Measurements from ENCODE around the gene FRMPD4.

Gene FRMPD4

DNA sequence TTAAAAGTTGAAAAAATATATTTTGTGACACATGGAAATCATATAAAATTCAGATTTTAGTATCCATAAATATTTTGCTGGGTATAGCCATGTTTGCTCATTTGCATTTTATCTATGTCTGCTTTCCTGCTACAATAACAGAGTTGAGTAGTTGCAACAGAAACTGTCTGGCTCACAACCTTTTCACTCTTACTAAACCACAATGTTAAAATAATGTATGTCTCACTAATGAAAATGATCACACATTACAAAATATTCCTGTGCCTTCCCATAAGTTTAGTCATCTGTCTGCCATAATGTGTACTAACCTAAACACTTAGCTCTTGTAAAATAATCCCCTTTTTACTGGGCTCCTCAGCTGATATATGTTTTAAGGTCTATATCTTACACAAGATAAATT lies 479.0 kb downstream of the FRMPD4 start:
- no peak for DNase-seq

DNA sequence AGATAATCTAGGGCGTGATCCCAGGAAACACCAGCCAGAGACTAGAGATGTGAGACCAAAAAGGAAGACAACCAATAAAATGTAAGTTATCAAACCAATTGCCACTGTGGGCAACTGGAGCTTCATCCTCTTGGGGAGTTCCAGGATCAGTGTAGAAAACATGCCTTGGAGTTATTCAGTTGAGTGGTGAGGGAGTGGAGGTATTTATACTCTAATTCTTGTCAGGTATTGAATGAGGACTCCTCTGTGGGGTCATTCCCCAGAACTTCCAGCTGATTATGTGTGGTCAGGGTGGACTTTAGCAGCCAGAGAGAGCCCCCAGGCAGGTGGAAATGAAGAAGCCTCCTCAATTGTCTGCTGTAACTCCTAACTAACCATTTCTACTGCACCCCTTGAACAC lies 509.0 kb downstream of the FRMPD4 start:
- no peak for DNase-seq

DNA sequence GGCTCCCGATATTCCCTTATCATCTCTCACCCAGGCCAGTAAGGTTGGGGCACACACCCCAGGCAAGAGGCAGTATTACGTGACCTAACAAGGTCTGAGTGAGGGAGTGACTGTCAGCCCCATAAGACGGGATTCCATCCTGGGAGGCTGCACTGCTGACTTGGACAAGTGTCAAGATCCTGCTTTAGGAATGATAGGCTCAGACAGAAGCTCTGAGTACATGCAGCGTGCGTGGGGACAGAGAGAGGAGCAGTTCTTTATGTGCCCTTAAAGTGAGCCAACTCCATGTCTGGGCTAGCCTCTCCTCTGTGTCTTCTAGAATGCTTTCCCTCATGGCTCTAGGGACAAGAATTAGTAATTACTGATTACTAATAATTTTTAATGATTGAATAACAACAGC lies 510.7 kb downstream of the FRMPD4 start:
- no peak for DNase-seq

DNA sequence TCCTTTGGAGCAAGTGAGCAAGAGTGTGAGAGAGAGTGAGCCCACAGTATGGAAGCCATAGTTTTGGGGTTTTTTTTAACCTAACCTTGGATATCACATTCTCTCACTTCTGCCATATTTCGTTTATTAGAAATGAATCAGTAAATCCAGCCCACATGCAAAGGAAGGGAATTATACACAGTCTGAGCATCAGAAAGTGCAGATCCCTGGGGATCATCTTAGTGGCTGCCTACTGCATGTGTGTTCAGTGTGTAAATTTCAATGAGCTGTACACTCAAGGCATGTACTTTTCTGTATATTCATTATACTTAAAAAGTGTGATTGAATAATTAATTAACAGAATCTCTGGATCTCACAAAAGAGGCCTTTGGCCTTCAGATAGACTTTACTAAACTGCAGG lies 519.2 kb downstream of the FRMPD4 start:
- no peak for DNase-seq

DNA sequence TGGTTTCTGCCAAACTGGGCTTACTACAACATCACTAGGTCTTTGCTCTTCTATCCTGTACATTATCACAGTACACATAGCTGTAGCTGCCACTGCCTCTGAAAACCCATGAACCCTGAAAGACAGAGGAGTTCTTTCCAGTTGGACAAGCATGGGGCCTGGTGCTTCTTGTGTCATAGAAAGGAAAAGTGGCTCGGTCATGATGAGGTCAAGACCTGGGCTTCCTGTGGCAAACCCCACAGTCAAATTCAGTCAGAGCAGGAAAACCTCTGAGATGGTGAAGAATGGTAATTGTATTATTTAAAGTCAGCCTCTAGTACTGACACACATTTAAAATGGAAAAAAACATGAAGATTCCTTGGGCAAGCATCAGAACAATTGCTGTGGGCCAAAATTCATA lies 519.6 kb downstream of the FRMPD4 start:
- DNase-seq: no peak

GRCh38 chrX:12661464-12661863 lies 523.2 kb downstream of the FRMPD4 start:
- DNase-seq: no peak

GRCh38 chrX:12672367-12673106 lies 534.3 kb downstream of the FRMPD4 start:
- no peak for DNase-seq

DNA sequence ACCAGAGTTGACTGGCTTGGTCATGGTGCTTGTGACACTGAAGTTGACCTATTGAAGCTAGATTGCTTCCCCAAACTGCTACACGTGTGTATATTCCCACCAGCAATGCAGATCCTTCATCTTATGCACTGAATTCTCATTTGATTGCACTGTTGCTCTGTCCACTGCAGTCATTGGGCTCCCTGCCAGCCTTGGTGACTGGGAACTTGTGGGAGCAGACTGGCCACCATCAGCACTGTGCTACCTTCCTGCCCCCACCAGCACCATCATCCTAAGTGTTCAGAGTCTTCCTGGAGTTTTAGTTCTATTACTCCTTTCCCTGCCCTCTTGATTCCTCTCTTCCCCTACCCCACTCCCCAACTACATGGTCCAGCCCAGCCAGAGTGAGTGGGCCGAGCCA lies 535.2 kb downstream of the FRMPD4 start:
- no peak for DNase-seq

DNA sequence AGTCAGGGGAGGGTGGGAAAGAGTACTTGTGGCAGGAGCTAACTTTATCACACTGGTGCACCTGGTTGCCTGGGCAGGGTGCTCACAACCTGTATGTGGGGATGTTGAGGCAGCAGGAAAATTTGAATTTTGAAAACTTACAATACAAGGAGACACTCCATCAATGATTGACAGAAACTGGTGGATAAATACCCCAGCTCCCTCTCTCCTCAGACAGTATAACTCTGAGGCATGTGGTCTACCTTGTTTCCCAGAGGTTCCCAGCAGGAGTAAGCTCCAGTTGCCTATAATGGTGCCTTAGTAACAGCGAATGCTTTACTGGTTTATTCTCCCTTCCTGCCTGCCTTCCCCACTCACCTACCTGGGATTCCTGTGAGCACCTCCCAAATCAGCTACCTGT lies 541.2 kb downstream of the FRMPD4 start:
- no peak for DNase-seq

DNA sequence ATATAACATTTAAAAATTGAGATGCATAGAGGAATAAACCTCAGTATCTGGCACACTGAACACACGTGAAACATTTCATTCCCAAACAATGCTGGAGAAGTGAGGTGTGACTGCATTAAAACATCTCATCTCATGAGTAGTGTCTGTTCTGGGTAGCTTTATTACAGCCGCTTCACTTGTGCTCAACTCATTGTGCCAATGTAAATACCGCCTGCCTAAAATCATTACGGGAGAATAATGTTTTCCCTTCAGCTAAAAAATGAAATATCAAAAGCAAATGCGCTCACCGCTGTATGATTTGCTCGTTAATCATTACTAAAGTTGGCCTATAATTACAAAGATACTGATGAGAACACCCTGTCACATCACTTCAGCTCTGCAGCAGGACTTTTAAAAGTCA lies 542.8 kb downstream of the FRMPD4 start:
- no peak for DNase-seq

- no peak for DNase-seq
These were observed 547.3 kb downstream of the FRMPD4 start for GRCh38 chrX:12685541-12685940.

DNA sequence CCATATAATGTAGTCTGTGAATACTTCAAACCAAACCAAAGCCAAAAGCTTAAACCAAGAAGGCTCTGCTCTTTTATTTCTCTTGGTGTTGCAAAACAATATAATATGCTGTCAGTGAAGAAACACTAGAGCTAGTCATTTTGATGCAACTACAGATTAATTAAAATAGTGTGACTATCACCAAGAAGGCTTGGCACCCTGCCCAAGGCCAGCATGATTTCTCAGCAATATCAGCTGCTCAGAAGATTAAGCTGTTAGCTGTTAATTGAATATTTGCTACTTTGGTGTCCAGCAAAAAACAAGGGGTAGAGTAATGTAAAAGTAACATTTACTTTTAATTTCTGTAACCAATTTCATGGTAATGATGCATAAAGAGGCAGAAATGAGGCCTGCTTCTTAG lies 548.1 kb downstream of the FRMPD4 start:
- DNase-seq: peak in 1 of 56 donors; percentile 4

DNA sequence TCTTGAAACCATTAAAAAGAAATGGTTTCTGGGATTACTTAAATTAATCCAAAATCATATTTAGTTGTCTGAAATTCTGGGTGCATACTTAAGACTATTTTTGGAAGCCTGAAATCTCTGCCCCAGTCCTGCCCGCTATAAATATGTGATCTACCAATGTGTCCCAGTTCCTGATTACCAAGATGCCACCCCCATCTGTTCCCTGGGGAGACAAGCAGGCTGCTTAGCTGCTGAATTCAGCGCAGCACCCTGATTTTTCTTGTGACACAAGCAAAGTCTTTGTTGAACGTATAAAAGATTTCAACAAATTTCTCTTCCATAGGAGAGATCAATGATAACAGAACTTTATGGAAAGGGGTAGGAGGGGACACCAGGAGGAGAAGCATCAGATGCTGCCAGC lies 552.4 kb downstream of the FRMPD4 start:
- DNase-seq: peak in 7 of 56 donors; percentile 0 to 19 (median 3)

DNA sequence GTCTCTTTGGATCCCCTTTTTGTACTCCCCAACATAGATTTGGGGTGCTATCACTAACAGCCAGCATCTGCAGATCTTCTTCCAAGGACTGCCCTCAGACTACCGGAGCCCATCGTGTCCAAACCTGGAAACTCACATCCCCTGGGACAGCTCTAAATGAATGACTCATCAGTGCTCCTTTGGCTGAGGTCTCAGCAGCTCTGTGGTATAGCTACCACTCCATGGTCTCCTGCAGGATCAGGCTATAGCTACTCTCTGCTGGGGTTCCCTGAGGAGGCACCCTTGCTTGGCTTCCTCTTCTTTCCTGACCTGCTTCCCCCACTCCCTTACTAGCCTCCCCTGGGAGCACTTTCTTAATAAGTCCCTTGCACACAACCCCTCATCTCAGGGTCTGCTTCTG lies 555.5 kb downstream of the FRMPD4 start:
- no peak for DNase-seq

DNA sequence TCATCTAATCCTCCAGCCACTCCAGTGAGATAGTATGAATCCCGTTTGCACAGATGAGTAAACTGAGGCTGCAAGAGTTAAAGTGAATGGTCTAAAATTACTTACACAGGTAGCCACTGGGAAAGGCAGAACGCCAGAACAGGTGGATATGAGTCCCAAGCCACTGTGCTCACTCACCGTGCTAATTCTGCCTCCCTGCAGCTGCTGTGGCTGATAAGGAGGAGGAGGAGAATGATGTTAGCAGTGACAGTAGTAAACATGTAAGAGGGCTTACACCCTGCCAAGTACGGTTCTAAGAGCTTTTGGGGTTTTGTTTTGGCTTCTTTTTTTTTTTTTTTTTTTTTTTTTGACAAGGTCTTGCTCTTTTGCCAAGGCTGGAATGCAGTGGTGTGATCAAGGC lies 562.5 kb downstream of the FRMPD4 start:
- peak in 1 of 56 donors; percentile 0 for DNase-seq

- DNase-seq: peak in 34 of 56 donors; percentile 0 to 68 (median 14)
These were observed 563.4 kb downstream of the FRMPD4 start for GRCh38 chrX:12701628-12702027.

- no peak for DNase-seq
These were observed 564.3 kb downstream of the FRMPD4 start for GRCh38 chrX:12702509-12703091.

GRCh38 chrX:12704706-12705105 lies 566.4 kb downstream of the FRMPD4 start:
- DNase-seq: no peak

GRCh38 chrX:12709047-12709446 lies 570.8 kb downstream of the FRMPD4 start:
- DNase-seq: no peak

GRCh38 chrX:12711435-12712040 lies 573.3 kb downstream of the FRMPD4 start:
- no peak for DNase-seq

GRCh38 chrX:12716574-12716973 lies 578.3 kb downstream of the FRMPD4 start:
- DNase-seq: no peak

DNA sequence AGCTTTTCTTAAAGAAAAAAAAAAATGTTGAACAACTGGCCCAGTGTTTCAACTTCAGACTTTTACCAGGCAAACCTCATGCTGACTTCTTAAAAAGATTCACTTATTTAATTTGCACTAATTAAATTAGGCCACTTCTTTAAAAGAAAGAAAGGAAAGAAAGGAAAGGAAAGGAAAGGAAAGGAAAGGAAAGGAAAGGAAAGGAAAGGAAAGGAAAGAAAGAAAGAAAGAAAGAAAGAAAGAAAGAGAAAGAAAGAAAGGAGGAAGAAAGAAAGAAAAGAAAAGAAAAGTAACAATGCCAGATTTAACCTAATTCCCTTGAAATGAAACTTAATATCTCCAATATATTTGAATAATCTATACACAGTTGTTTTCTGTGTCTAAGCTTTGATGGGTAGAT lies 581.6 kb downstream of the FRMPD4 start:
- no peak for DNase-seq

DNA sequence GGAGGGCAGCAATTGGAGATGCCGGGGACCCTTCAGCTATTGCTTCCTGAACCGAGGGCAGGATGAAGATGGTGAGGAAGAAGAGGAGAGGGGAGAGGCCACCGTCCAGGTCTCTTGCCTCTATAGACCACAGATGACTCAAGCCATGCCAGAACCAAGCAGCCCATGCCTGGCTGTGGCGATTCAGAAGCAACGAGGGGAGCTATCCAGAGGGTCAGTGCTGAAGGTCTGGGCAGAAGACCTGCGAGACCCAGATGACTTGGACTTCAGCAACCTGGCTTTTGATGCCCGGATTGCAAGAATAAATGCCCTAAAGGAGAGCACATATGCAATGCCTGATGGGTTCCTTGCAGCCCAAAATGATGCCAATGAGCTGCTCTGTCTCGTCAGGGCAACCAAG lies 582.8 kb downstream of the FRMPD4 start:
- no peak for DNase-seq
